ENCODE results near the gene ASNSD1. TPM values are rescaled to one million over a fixed set of nuclear protein-coding genes. Genes with fewer than 3 reads are reported as not detected.

Gene ASNSD1
- total and polyA plus RNA-seq, 9 of the 15 experiments (the other 6 are each of a cell fraction or from before 2014, with no cell fraction given), result 23.9 to 56.4 (median 38.3) TPM

GRCh38 chr2:189698020-189698887, 37.0 kb downstream of the ASNSD1 start (continued):
- TF ChIP-seq ZC3H8 (IDR thresholded peaks at IDR 0.05) (no peak), CEBPB (tag; IDR thresholded peaks at IDR 0.05) (peak; percentile 81)

GRCh38 chr2:189700681-189701080, 39.4 kb downstream of the ASNSD1 start:
- no peak for ATAC-seq
- Histone ChIP-seq H4K20me1 (replicated peaks; ENCODE audit: control insufficient read depth, insufficient read depth, low read length) (no peaks in the 10 kb centered on the region), H3K36me3 (ENCODE audit: control insufficient read depth, insufficient read depth, low read length) (no peaks in the 10 kb centered on the region), H3K79me2 (ENCODE audit: control insufficient read depth, insufficient read depth, low read length) (no peaks in the 10 kb centered on the region), H3K4me3 (no peak overlapping the region), H3K27me3 (ENCODE audit: control insufficient read depth in 2 of 2, insufficient read depth in 2 of 2, low read length in 2 of 2) (no peaks in the 10 kb centered on the region), H3K4me1 (replicated peaks in 1 of 2; ENCODE audit: control insufficient read depth in 2 of 2, insufficient read depth in 2 of 2, low read length in 2 of 2) (no peaks in the 10 kb centered on the region; a peak in 3 of 5 replicates), H3K9ac (ENCODE audit: insufficient read depth in 1 of 2, low read depth in 2 of 2, low read length in 2 of 2) (no peak overlapping the region), H3K9me3 (replicated peaks; ENCODE audit: control insufficient read depth, insufficient read depth, low read depth, low read length) (no peaks in the 10 kb centered on the region), H3K27ac (ENCODE audit: extremely low read depth, low read depth, low read length) (no peak overlapping the region), H2AFZ (ENCODE audit: low read depth, low read length) (no peak overlapping the region), H3K9me1 (ENCODE audit: control insufficient read depth, insufficient read depth, low read length) (no peaks in the 10 kb centered on the region), H3K4me2 (ENCODE audit: insufficient read depth, low read length) (no peak overlapping the region)
- CTCF ChIA-PET (ENCODE audit: low intra/inter-chr PET ratio), result no interaction called here
- no peak for DNase-seq (ENCODE audit: extremely low read depth in 1 of 4, low spot score in 3 of 4)
- TF ChIP-seq ZNF146 (CRISPR knock-in tag; IDR thresholded peaks at IDR 0.05; ENCODE audit: unreplicated experiment) (peak; percentile 75), BCOR (IDR thresholded peaks at IDR 0.05) (peak; percentile 36; the same call in 1 of the 2 replicates), TCF7 (IDR thresholded peaks at IDR 0.05; ENCODE audit: borderline replicate concordance) (no peak)
- 50% methylated on average over 2 of the region's 2 CpGs for WGBS (ENCODE audit: insufficient coverage, low coverage, missing lambda C conversion rate)
- FAIRE-seq, result no peak
- intact Hi-C loops (cut with micrococcal nuclease) (no loop called here), in situ Hi-C loops (cut with MboI) (no loop called here)
- POLR2A ChIA-PET, result no interaction called here
- no TSS peak for BruUV-seq (replicated peaks)
